OCI-LY7 (cell line): ENCODE data around the gene TTC38.

ENCODE experiments used
- EZH2phosphoT487 ChIP-seq: fragments of 200-600 bp; sonication (generic); IDR thresholded peaks from 2 replicates; pipeline ENCODE4 v1.6.1; 2018; ENCODE audit warnings: low read depth, borderline replicate concordance, mild to moderate bottlenecking, mixed run types, antibody characterized with exemption, low read length, moderate library complexity, mixed read lengths
- TF ChIP-seq, protein P1 (sequence below): fragments of 200-600 bp; sonication (generic); conservative IDR thresholded peaks from 2 replicates; pipeline ENCODE4 v1.5.1; 2014; ENCODE audit warnings: mild to moderate bottlenecking, antibody characterized with exemption, low read length, moderate library complexity, mixed read lengths

DNA sequence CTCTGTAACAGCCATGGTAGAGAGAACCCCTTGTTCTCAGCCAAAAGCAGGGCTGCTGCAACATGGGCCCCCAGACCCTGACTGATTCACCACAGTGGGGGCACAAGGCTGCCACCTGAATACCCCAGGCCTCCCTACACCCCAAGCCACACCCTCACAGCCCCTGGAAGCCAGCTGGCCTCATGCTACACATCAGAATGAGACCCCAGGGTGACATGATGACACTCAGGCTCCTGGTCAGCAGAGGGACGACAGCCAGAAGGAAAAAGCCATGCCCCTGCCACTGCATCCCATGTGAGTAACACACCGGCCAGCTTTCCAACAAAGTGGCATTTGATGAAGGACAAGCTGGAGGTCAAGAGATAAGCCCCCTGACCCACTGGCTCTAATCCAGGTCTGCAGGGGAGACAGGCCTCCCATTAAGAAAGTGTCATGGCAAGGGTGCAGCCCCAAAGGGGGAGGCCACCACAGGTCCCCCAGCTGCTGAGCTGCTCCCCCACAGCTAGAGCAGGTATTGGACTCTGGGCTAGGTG lies 20.3 kb upstream of the TTC38 start:
- TF ChIP-seq, protein P1, sequence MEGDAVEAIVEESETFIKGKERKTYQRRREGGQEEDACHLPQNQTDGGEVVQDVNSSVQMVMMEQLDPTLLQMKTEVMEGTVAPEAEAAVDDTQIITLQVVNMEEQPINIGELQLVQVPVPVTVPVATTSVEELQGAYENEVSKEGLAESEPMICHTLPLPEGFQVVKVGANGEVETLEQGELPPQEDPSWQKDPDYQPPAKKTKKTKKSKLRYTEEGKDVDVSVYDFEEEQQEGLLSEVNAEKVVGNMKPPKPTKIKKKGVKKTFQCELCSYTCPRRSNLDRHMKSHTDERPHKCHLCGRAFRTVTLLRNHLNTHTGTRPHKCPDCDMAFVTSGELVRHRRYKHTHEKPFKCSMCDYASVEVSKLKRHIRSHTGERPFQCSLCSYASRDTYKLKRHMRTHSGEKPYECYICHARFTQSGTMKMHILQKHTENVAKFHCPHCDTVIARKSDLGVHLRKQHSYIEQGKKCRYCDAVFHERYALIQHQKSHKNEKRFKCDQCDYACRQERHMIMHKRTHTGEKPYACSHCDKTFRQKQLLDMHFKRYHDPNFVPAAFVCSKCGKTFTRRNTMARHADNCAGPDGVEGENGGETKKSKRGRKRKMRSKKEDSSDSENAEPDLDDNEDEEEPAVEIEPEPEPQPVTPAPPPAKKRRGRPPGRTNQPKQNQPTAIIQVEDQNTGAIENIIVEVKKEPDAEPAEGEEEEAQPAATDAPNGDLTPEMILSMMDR, result no peak
- TF ChIP-seq EZH2phosphoT487, result no peak
